ENCODE data around the gene SSBP4.

The SSBP4 gene

GRCh38 chr19:18445262-18445948 is 26.2 kb downstream of the SSBP4 start:
- no peak for DNase-seq (ENCODE audit: low read depth)

GRCh38 chr19:18446145-18446810 is 27.1 kb downstream of the SSBP4 start:
- no peak for DNase-seq (ENCODE audit: low read depth)

GRCh38 chr19:18446811-18447359 is 27.7 kb downstream of the SSBP4 start:
- DNase-seq (ENCODE audit: low read depth), result no peak

- DNase-seq (ENCODE audit: low read depth), result no peak
Observed at GRCh38 chr19:18449552-18449951, 30.4 kb downstream of the SSBP4 start.

- no peak for DNase-seq (ENCODE audit: low read depth)
Observed at GRCh38 chr19:18450021-18450930, 31.1 kb downstream of the SSBP4 start.

- DNase-seq (ENCODE audit: low read depth), result peak; percentile 72
Observed at GRCh38 chr19:18450931-18451836, 32.0 kb downstream of the SSBP4 start.

GRCh38 chr19:18452386-18452785 is 33.2 kb downstream of the SSBP4 start:
- peak; percentile 57 for DNase-seq (ENCODE audit: low read depth)

GRCh38 chr19:18453269-18454024 is 34.2 kb downstream of the SSBP4 start:
- DNase-seq (ENCODE audit: low read depth), result peak; percentile 77

GRCh38 chr19:18456279-18456678 is 37.1 kb downstream of the SSBP4 start:
- DNase-seq (ENCODE audit: low read depth), result no peak

- DNase-seq (ENCODE audit: low read depth), result no peak
Observed at GRCh38 chr19:18456974-18457373, 37.8 kb downstream of the SSBP4 start.

GRCh38 chr19:18457483-18458331 is 38.5 kb downstream of the SSBP4 start:
- no peak for DNase-seq (ENCODE audit: low read depth)

- no peak for DNase-seq (ENCODE audit: low read depth)
Observed at GRCh38 chr19:18460900-18461299, 41.7 kb downstream of the SSBP4 start.

- DNase-seq (ENCODE audit: low read depth), result no peak
Observed at GRCh38 chr19:18461471-18461870, 42.3 kb downstream of the SSBP4 start.

GRCh38 chr19:18464646-18465045 is 45.4 kb downstream of the SSBP4 start:
- peak; percentile 93 for DNase-seq (ENCODE audit: low read depth)

- DNase-seq (ENCODE audit: low read depth), result no peak
Observed at GRCh38 chr19:18465214-18465963, 46.2 kb downstream of the SSBP4 start.

- DNase-seq (ENCODE audit: low read depth), result no peak
Observed at GRCh38 chr19:18465964-18466339, 46.8 kb downstream of the SSBP4 start.

GRCh38 chr19:18466354-18466753 is 47.2 kb downstream of the SSBP4 start:
- no peak for DNase-seq (ENCODE audit: low read depth)

GRCh38 chr19:18467978-18468377 is 48.8 kb downstream of the SSBP4 start:
- no peak for DNase-seq (ENCODE audit: low read depth)

GRCh38 chr19:18468517-18468916 is 49.3 kb downstream of the SSBP4 start:
- no peak for DNase-seq (ENCODE audit: low read depth)
